Mesodermal cell (in vitro differentiated cells): Measurements from ENCODE around the gene RBM44.
"Not testable (repeated sequence)": the region's sequence is repeated elsewhere in the genome, so short reads cannot be mapped to it uniquely, and the experiment has no call there.

Experiments
- H3K27ac ChIP-seq: 2 replicates; pipeline ENCODE4 v1.7.0; 2013; ENCODE audit warnings: mild to moderate bottlenecking, low read depth, low read length, moderate library complexity; ENCODE audit not compliant: severe bottlenecking
- H3K36me3 ChIP-seq: 2 replicates; pipeline ENCODE4 v1.7.1; 2013; ENCODE audit warnings: mild to moderate bottlenecking, low read length, moderate library complexity; ENCODE audit not compliant: control insufficient read depth, insufficient read depth
- H3K4me1 ChIP-seq: one replicate; pipeline ENCODE4 v1.7.1; 2013; ENCODE audit warnings: mild to moderate bottlenecking, low read length; ENCODE audit not compliant: insufficient read depth, control insufficient read depth, poor library complexity, severe bottlenecking
- H3K4me3 ChIP-seq: 2 replicates; pipeline ENCODE4 v1.7.0; 2013; ENCODE audit warnings: low read length, control low read depth, mild to moderate bottlenecking; ENCODE audit not compliant: insufficient read depth, poor library complexity, severe bottlenecking; ENCODE audit errors: extremely low read depth
- H3K9me3 ChIP-seq: 2 replicates; pipeline ENCODE4 v1.7.1; 2013; ENCODE audit warnings: mild to moderate bottlenecking, low read length, moderate library complexity; ENCODE audit not compliant: control insufficient read depth
- WGBS, 2 experiments: methylation state at CpG; one replicate each; pipeline ENCODE4 v1.1.5; 2013; ENCODE audit warnings: missing lambda C conversion rate in 2 of 2; ENCODE audit not compliant: insufficient coverage in 2 of 2; 5-methylcytosine and 5-hydroxymethylcytosine counted together

Gene RBM44

DNA sequence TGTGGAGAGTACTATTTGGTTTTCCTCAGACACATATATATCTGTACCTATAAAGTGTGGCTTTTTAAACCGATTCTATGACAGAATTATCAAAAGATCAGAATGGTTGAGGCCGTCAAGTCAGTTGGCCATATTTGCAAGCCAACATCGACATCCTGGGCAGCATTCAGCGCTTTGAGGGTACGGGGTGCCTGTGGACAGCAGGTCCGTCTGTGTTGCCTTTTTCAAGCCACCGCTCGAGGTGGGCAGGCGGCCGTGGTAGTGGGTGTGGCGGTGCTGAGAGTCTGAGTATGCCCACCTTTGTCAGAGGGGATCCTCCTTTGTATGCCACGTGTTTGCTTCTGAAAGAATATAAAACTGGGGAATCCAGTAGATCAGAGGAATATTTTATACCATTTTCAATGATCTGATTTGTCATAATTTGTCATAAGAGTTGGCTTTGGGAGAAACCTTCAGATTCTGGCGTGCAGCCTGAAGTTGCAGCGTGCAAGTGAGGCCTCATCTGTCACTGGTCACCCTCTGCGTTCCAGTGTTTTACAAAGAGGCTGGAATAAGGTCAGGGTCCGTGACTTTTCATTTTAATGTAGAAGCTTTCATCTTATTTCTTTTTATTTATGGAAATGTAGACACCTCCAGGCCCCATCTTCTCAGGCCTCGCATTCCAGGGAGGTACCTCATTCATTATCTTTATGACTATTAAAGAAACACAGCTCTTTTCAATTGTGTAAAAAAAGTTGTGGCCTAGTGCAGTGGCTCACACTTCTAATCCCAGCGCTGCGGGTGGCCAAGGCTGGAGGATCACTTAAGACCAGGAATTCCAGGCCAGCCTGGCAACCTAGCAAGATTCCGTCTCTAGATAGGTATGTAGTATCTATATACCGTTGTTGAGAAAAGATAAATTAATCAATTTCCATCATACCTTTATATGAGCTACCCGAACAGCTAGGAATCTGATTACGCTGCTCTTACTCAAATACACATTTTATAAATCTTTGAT lies 37.8 kb upstream of the RBM44 start:
- Histone ChIP-seq H3K27ac (no peak overlapping the region), H3K9me3 (no peaks in the 10 kb centered on the region), H3K4me3 (no peak overlapping the region), H3K36me3 (peaks cover 77% of the 10 kb centered on the region), H3K4me1 (no peaks in the 10 kb centered on the region)
- 97 to 99% methylated on average over 12 to 15 of the region's 23 CpGs for WGBS, 2 experiments

DNA sequence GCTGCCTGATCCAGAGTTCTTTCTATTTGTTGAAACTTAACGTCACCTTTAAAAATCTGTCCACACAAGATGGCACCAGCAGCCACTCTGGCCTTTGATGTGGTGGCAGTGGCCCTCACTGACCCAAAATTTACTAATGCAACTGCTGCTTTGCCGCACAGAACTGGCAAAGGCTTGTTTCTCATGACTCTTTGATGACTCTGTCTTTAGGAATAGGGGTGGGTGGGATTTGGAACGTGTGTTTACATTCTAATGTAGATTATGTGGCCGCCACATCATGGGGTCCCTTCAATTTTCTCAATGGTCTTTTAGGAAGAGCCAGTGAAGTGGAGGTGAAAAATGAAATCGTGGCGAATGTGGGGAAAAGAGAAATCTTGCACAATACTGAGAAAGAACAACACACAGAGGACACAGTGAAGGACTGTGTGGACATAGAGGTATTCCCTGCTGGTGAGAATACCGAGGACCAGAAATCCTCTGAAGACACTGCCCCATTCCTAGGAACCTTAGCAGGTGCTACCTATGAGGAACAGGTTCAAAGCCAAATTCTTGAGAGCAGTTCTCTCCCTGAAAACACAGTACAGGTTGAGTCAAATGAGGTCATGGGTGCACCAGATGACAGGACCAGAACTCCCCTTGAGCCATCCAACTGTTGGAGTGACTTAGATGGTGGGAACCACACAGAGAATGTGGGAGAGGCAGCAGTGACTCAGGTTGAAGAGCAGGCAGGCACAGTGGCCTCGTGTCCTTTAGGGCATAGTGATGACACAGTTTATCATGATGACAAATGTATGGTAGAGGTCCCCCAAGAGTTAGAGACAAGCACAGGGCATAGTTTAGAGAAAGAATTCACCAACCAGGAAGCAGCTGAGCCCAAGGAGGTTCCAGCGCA lies 36.0 kb upstream of the RBM44 start:
- not testable (repeated sequence) for H3K27ac ChIP-seq, H3K4me1 ChIP-seq, H3K9me3 ChIP-seq, H3K4me3 ChIP-seq
- 93 to 97% methylated on average over 3 to 7 of the region's 9 CpGs for WGBS, 2 experiments
- peaks cover 73% of the 10 kb centered on the region for H3K36me3 ChIP-seq

DNA sequence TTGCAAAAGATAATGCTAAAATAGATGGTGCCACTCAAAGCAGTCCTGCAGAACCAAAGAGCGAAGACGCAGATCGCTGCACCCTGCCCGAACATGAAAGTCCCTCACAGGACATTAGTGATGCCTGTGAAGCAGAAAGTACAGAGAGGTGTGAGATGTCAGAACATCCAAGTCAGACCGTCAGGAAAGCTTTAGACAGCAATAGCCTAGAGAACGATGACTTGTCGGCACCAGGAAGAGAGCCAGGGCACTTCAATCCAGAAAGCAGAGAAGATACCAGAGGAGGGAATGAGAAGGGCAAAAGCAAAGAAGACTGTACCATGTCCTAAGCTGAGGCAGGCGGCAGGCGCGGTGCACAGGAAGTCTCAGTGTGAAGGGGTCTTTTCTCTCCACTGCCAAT lies 34.8 kb upstream of the RBM44 start:
- 95 to 97% methylated on average over 7 of the region's 10 CpGs for WGBS, 2 experiments
- H3K4me3 ChIP-seq = no peak overlapping the region
- no peak overlapping the region for H3K27ac ChIP-seq
- H3K36me3 ChIP-seq = peaks cover 65% of the 10 kb centered on the region
- no peaks in the 10 kb centered on the region for H3K9me3 ChIP-seq
- no peaks in the 10 kb centered on the region for H3K4me1 ChIP-seq

DNA sequence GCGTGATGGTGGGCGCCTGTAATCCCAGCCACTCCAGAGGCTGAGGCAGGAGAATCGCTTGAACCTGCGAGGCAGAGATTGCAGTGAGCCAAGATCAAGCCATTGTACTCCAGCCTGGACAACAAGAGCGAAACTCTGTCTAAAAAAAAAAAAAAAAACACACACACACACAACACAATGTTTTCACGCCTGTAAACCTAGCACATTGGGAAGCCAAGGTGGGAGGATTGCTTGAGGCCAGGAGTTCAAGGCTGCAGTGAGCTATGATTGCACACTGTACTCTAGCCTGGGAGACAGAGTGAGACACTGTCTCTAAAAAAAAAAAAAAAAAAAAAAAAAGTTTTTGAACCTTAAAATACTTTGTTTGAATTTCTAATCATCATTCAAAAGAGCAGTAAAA lies 33.5 kb upstream of the RBM44 start:
- 96 to 100% methylated on average over 4 of the region's 6 CpGs for WGBS, 2 experiments
- H3K27ac ChIP-seq, H3K9me3 ChIP-seq, H3K4me3 ChIP-seq, H3K4me1 ChIP-seq: not testable (repeated sequence)
- peaks cover 64% of the 10 kb centered on the region for H3K36me3 ChIP-seq

DNA sequence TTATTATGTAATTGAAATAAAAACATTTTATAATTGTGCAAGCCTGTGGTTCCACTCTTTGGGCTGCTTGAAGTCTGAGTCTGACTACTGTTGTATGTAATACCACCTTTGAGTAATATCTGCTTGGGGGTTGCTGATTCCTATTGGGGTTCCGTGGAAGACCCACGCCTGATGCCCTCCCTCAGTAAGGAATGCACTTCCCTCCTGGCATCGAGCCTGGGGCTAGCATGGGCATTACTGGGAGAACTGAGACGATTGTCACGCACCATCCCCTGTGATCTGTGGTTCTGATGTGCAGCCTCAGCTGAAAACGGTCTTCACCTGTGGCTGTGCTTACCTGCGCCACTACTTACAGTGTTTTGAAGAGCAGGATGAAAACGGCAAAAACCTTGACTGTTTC lies 32.7 kb upstream of the RBM44 start:
- WGBS, 2 experiments = 97 to 99% methylated on average over 8 of the region's 8 CpGs
- Histone ChIP-seq H3K9me3 (no peaks in the 10 kb centered on the region), H3K27ac (no peak overlapping the region), H3K4me1 (no peaks in the 10 kb centered on the region), H3K36me3 (peaks cover 59% of the 10 kb centered on the region), H3K4me3 (no peak overlapping the region)

DNA sequence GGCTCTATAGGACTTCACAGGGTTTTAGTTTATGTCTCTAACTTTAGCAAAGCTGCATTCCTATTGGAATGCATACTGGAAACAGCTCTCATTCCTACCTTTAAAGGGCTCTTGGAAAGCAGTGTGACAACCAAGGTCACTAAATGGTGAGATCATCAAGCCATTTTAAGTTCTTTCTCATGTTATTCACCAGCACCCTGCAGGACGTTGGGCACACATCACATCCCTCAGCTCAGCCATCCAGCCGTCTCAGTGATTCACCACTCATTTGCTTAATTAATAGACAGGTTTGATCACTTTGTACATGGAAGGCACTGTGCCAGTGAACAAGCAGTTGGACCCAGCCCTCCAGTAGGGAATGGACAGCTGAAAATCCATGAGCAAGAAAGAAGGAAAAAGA lies 32.2 kb upstream of the RBM44 start:
- no peaks in the 10 kb centered on the region for H3K9me3 ChIP-seq
- peaks cover 55% of the 10 kb centered on the region for H3K36me3 ChIP-seq
- 67 to 100% methylated on average over 1 of the region's 2 CpGs for WGBS, 2 experiments

DNA sequence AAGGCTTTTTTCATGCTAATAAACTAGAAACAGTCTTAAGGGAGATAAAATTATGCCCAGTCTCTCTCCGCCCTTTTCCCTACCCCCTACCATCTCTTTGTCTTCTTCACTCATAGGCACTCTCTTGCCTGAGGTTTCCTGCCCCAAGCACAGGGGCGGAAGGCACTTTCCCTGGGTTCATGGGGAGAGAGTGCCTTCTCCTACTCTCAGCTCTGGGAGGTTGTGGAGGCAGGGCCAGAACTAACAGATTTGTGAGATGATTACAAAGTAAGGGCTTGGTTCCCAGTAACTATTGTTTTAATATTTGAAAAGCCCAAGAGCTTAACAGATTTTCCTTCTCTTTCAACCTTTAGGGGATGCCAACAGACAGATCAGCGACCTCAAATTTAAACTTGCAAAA lies 26.1 kb upstream of the RBM44 start:
- Histone ChIP-seq H3K4me1 (no peaks in the 10 kb centered on the region), H3K9me3 (no peaks in the 10 kb centered on the region), H3K36me3 (peaks cover 63% of the 10 kb centered on the region), H3K27ac (no peak overlapping the region), H3K4me3 (no peak overlapping the region)
- WGBS, 2 experiments = 78% methylated on average over 2 of the region's 3 CpGs; no CpG with 5 or more reads in 1 of the 2 experiments

More for the DNA sequence above, 32.2 kb upstream of the RBM44 start:
- no peak overlapping the region for H3K27ac ChIP-seq
- H3K4me3 ChIP-seq = no peak overlapping the region
- H3K4me1 ChIP-seq = no peaks in the 10 kb centered on the region

DNA sequence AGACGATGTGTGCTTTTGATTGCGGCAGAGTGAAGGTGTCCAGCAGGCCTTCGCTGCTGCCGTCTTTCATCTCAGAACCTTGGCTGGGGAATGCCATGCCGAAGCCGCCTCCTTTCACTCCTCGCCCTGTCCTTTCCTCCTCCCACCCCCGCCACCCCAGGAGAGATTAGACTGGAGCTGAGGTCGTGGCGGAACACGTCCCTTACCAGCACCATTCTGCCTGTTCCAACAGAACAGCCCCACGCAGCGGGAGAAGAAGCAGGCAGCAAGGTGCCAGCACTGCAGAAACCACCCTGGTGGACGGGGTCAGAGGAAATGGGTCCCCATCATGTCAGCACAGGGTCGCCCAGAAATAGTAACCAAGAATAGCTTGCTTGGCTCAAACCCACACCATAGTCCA lies 24.8 kb upstream of the RBM44 start:
- Histone ChIP-seq H3K4me1 (no peaks in the 10 kb centered on the region), H3K4me3 (no peak overlapping the region), H3K27ac (no peak overlapping the region), H3K36me3 (peaks cover 70% of the 10 kb centered on the region), H3K9me3 (no peaks in the 10 kb centered on the region)
- 94 to 99% methylated on average over 7 to 8 of the region's 15 CpGs for WGBS, 2 experiments

DNA sequence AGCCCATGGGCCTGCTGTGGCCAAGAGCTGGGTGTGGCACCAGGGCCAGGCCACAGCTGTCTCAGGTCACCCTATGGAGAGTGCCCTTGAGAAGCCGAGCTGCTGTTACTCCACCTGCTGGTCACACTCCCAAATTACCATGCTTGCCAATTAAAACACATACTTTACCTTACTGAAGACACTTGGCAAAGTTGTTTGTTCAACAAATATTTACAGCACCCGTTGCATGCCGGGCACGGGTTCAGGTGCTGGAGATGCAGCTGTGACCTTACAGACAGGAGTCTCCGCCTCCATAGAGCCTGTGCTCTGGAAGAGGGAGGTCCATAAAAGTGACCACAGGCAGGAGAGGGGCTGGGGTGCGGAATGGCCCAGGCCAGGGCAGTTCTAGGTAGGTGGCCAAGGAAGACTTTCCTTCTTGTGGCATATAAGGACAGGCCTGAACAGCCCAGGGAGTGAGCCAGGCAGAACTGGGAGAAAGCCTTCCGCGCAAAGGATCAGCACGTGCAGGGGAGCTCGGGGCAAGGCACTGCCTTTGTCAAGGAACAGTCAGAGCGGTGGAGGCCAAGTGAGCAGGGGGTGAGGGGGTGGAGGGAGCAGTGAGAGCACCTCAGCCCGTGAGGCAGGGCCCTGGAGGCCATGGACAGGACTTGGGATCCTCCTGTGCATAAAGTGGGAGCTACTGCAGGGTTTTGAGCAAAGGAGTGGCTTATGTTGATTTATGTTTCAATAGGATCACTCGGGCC lies 23.6 kb upstream of the RBM44 start:
- no peak overlapping the region for H3K4me3 ChIP-seq
- H3K36me3 ChIP-seq = peaks cover 70% of the 10 kb centered on the region
- no peaks in the 10 kb centered on the region for H3K9me3 ChIP-seq
- WGBS, 2 experiments = 83 to 85% methylated on average over 12 to 13 of the region's 13 CpGs
- H3K27ac ChIP-seq = no peak overlapping the region
- H3K4me1 ChIP-seq = no peaks in the 10 kb centered on the region

DNA sequence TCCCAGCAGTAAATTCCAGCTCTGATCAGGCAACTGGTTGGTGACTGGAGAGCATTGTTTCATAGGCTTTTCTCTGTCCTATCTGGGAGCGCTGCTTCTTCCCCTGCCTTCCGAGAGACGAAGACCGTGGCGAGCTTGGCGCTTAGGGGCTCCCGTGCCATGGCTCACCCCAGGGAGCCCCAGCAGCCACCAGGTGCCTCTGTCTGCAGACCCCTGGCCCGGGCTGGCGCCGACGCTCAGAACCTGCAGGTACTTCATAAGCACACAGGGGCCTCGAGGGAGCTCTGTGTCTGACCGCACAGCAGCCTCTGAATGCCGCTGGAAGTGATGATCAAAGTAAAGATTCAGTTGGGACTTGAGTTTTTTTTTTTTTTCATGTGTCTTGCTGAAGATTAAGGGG lies 19.1 kb upstream of the RBM44 start:
- no peak overlapping the region for H3K27ac ChIP-seq
- no peaks in the 10 kb centered on the region for H3K4me1 ChIP-seq
- H3K9me3 ChIP-seq = peaks cover 10% of the 10 kb centered on the region
- 95 to 98% methylated on average over 6 to 14 of the region's 14 CpGs for WGBS, 2 experiments
- H3K4me3 ChIP-seq = no peak overlapping the region
- peaks cover 76% of the 10 kb centered on the region for H3K36me3 ChIP-seq
